Lower lobe of right lung (tissue), 2 donors: ENCODE measurements around the gene PCED1B. TPM values are rescaled to one million over a fixed set of nuclear protein-coding genes. Genes with fewer than 3 reads are reported as not detected.
"Not testable (repeated sequence)": the region's sequence is repeated elsewhere in the genome, so short reads cannot be mapped to it uniquely, and the experiment has no call there.

ENCODE experiments used
- ATAC-seq, 2 donors: fragments of 200-7000 bp; cut with Tn5 transposase; one replicate each; pipeline ENCODE4 v1.9.1; 2020 to 2022; ENCODE audit warnings: mild to moderate bottlenecking in 2 of 2, moderate library complexity in 2 of 2
- DNase-seq: peaks from one replicate; pipeline ENCODE4 v3.0.0-alpha.2; 2020
- H3K27ac ChIP-seq: fragments of 200-600 bp; one replicate; pipeline ENCODE4 v1.8.0; 2022
- H3K27me3 ChIP-seq: fragments of 200-600 bp; one replicate; pipeline ENCODE4 v1.8.0; 2022; ENCODE audit warnings: low read depth
- H3K36me3 ChIP-seq: fragments of 200-600 bp; one replicate; pipeline ENCODE4 v1.8.0; 2022; ENCODE audit warnings: mild to moderate bottlenecking
- H3K4me1 ChIP-seq: fragments of 200-600 bp; one replicate; pipeline ENCODE4 v1.8.0; 2022
- H3K4me3 ChIP-seq: fragments of 200-600 bp; one replicate; pipeline ENCODE4 v1.8.0; 2022; ENCODE audit warnings: mild to moderate bottlenecking
- H3K9me3 ChIP-seq: fragments of 200-600 bp; one replicate; pipeline ENCODE4 v1.8.0; 2022
- CTCF ChIP-seq: fragments of 200-600 bp; IDR thresholded peaks from one replicate; pipeline ENCODE4 v1.8.0; 2022; ENCODE audit warnings: antibody characterized with exemption, mild to moderate bottlenecking
- intact Hi-C: fragments of 100-400 bp; cut with DNase I; formaldehyde crosslinking; loops from one replicate; pipeline ENCODE4 v1.11.0; 2022
- total RNA-seq: library from RNA; stranded (reverse); fragmentation: NEBNext Ultra II Directional; extraction: Animal tissue kit (Norgen Biotek cat#: 25700); gene quantifications from one replicate; pipeline ENCODE4 v1.2.1, GENCODE V29; 2021
- donor health status: DM: no; HTN: yes; CAD: no; lungs with severe emphysema.

Gene PCED1B
- total RNA-seq, 1 donor from 2014 or later = 13.4 TPM

GRCh38 chr12:47048541-47048940 lies 30.9 kb upstream of the PCED1B start:
- Histone ChIP-seq H3K4me1 (no peaks in the 10 kb centered on the region), H3K36me3 (no peaks in the 10 kb centered on the region), H3K27me3 (no peaks in the 10 kb centered on the region), H3K4me3 (no peak overlapping the region), H3K27ac (no peak overlapping the region), H3K9me3 (peaks cover 12% of the 10 kb centered on the region)
- TF ChIP-seq CTCF = no peak
- ATAC-seq (no peak), DNase-seq (no peak)
- intact Hi-C loops = no loop called here

- peaks cover 12% of the 10 kb centered on the region for H3K9me3 ChIP-seq
- DNase-seq, H3K36me3 ChIP-seq, intact Hi-C loops, ATAC-seq, H3K4me1 ChIP-seq, H3K4me3 ChIP-seq, H3K27me3 ChIP-seq, H3K27ac ChIP-seq: not testable (repeated sequence)
Measured at GRCh38 chr12:47051291-47051690, 28.1 kb upstream of the PCED1B start.

- TF ChIP-seq CTCF = no peak
- intact Hi-C loops = no loop called here
- Histone ChIP-seq H3K36me3 (no peaks in the 10 kb centered on the region), H3K27ac (no peak overlapping the region), H3K27me3 (no peaks in the 10 kb centered on the region), H3K9me3 (peaks cover 12% of the 10 kb centered on the region), H3K4me3 (no peak overlapping the region), H3K4me1 (no peaks in the 10 kb centered on the region)
- ATAC-seq (no peak), DNase-seq (no peak)
Measured at GRCh38 chr12:47052274-47052673, 27.1 kb upstream of the PCED1B start.

- ATAC-seq (no peak), DNase-seq (no peak)
- Histone ChIP-seq H3K9me3 (peaks cover 12% of the 10 kb centered on the region), H3K27me3 (no peaks in the 10 kb centered on the region), H3K27ac (no peak overlapping the region), H3K4me1 (no peaks in the 10 kb centered on the region), H3K4me3 (no peak overlapping the region), H3K36me3 (no peaks in the 10 kb centered on the region)
- TF ChIP-seq CTCF = no peak
- intact Hi-C loops = no loop called here
Measured at GRCh38 chr12:47053961-47054360, 25.5 kb upstream of the PCED1B start.

GRCh38 chr12:47054659-47055058 lies 24.8 kb upstream of the PCED1B start:
- H3K27me3 ChIP-seq = no peaks in the 10 kb centered on the region
- no peaks in the 10 kb centered on the region for H3K36me3 ChIP-seq
- no peak overlapping the region for H3K27ac ChIP-seq
- H3K4me3 ChIP-seq = no peak overlapping the region
- H3K4me1 ChIP-seq = no peaks in the 10 kb centered on the region
- intact Hi-C loops = no loop called here
- TF ChIP-seq CTCF = no peak
- DNase-seq = no peak
- no peak for ATAC-seq
- H3K9me3 ChIP-seq = peaks cover 12% of the 10 kb centered on the region

- H3K27ac ChIP-seq, H3K4me3 ChIP-seq, ATAC-seq, intact Hi-C loops, H3K27me3 ChIP-seq, H3K9me3 ChIP-seq, H3K36me3 ChIP-seq, DNase-seq, H3K4me1 ChIP-seq: not testable (repeated sequence)
Measured at GRCh38 chr12:47055856-47056255, 23.6 kb upstream of the PCED1B start.

- H3K27me3 ChIP-seq, H3K9me3 ChIP-seq, DNase-seq, H3K4me3 ChIP-seq, intact Hi-C loops, H3K36me3 ChIP-seq, H3K27ac ChIP-seq, ATAC-seq, H3K4me1 ChIP-seq: not testable (repeated sequence)
Measured at GRCh38 chr12:47056944-47057343, 22.5 kb upstream of the PCED1B start.

- H3K27ac ChIP-seq, H3K36me3 ChIP-seq, ATAC-seq, H3K4me1 ChIP-seq, H3K4me3 ChIP-seq, DNase-seq, H3K27me3 ChIP-seq, intact Hi-C loops, H3K9me3 ChIP-seq: not testable (repeated sequence)
Measured at GRCh38 chr12:47058640-47059039, 20.8 kb upstream of the PCED1B start.
